SHP77 (cell line): ENCODE data around the gene CADM2.

Experiments
- DNase-seq, 2 experiments: peaks; one replicate each; lab custom pipeline; 2025; lab: John Stamatoyannopoulos, UW

The CADM2 gene

DNA sequence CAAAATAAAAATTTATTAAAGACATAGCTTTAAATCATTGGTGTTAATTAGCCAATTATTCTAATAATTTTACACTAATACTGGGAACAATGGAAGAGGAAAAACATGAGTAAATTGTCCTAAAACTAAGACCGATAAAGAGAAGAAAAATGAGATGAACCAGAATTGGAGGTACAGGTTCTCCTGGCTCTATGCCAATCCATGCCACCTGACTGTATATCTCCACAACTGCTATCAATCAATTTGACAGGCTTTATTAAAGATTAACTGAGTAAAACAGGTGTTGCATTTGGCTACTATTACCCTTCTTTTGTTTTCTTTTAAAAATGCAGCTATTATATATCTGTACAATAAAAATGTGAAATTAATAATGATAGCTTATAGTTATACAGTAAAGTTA is 850.0 kb downstream of the CADM2 start:
- peak; percentile 18 to 29 for DNase-seq

- DNase-seq = peak; percentile 23 to 44
These were observed 862.5 kb downstream of the CADM2 start for GRCh38 chr3:85821130-85821756.

DNA sequence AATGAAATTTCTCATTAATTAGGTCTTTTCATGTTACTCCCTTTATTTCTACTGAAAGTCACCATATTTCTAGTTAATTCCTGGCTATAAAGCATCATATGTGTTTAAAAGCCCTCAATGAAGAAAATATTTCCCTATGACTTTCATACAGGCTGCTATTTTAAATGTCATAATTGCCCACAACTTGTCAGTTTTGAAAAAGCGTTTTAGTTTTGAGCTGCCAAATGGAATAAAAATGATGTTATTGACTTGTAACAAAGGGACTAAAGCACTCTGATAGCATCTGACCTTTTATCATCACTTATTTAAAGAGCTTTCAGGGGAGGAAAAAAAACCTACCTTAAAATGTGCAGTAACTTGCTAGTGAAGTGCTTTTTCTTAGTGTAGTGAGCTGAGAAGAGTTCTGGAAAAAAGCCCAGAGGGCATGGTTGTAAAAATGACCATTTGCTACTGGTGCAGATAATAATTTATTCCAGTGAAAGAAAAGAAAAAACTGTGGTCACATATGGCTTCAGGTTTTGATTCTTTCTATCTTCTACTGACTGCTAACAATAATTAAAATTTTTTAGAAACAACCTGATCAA is 877.2 kb downstream of the CADM2 start:
- DNase-seq = no peak

- no peak for DNase-seq
These were observed 878.6 kb downstream of the CADM2 start for GRCh38 chr3:85837402-85837801.

- DNase-seq = peak in 1 of 2 experiments; percentile 19
These were observed 880.1 kb downstream of the CADM2 start for GRCh38 chr3:85838921-85839320.

DNA sequence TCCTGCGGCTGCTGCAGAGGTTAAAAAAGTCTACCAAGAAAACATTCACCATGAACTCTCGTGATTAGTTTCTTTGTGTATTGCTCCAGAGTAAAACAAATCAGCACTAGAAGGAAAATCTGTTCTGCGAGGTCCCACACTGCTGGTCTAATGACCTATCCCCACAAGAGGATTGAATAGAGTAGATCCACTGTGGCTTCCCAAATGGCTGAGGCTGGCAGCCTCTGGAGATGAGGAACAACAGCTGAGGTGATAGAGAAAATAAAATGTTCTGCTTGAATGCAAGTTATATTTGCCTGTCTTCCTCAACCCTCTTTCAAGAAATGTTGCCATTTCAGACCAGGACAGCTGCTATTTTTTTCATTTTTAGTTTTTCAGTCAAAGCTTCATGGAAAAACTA is 883.3 kb downstream of the CADM2 start:
- no peak for DNase-seq

- no peak for DNase-seq
These were observed 888.2 kb downstream of the CADM2 start for GRCh38 chr3:85846940-85847339.

DNA sequence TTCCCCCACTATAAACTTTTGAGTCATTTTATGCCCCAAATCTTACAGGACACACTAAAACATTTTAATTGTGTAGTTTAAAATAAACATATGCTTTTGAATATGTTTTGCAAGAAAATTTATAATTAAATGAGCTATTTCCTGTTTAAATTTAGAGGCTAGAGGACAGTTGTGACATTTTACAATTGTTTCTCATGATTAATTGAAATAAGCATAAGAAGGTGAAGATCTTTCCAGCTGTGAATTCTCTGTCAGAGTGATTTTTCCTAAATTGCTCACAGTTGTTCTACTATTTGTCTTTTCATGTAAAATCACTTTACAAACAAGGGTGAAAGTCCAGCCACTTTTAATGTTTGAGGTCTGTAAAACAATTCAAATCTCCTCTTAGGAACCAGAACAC is 892.3 kb downstream of the CADM2 start:
- no peak for DNase-seq

DNA sequence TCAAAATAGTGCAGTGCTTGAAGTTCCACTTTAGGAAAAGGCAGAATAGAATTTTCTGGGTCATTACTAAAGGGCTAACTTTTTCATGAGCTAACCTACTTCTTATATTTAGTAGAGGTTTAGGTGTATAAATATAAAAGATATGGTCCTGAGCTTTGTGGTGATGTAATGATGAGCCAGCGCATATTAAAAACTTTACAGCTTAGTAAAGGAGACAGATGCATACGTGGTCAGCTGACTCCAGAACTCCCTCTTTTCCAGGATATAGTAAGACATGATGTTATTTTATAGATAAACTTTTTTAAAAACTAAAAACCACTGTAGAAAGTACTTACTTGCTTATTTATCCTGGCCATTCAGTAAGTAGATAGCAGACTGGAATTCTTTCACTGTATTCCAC is 895.0 kb downstream of the CADM2 start:
- DNase-seq = no peak

- DNase-seq = no peak
These were observed 904.2 kb downstream of the CADM2 start for GRCh38 chr3:85862893-85863455.

- DNase-seq = no peak
These were observed 906.1 kb downstream of the CADM2 start for GRCh38 chr3:85864896-85865295.

DNA sequence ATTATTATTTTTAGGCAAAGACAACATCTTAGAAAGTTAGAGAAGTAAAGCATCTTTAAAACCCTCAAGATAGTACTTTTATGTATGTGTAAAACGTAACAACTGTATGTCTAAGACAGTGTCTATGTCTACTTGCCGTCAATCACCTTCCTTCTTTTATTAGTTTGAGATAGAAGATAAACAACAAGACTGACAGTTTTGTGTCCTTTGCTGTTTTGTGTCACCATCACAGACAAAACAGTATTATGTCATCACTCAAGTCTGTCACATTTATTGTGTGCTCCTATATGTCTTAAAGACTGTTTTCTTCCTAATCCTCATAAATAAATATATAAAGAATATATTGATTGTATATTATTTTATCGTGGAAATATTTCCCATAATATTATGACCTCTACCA is 908.3 kb downstream of the CADM2 start:
- no peak for DNase-seq

- DNase-seq = no peak
These were observed 916.8 kb downstream of the CADM2 start for GRCh38 chr3:85875589-85875988.

GRCh38 chr3:85877631-85878030 is 918.8 kb downstream of the CADM2 start:
- no peak for DNase-seq

DNA sequence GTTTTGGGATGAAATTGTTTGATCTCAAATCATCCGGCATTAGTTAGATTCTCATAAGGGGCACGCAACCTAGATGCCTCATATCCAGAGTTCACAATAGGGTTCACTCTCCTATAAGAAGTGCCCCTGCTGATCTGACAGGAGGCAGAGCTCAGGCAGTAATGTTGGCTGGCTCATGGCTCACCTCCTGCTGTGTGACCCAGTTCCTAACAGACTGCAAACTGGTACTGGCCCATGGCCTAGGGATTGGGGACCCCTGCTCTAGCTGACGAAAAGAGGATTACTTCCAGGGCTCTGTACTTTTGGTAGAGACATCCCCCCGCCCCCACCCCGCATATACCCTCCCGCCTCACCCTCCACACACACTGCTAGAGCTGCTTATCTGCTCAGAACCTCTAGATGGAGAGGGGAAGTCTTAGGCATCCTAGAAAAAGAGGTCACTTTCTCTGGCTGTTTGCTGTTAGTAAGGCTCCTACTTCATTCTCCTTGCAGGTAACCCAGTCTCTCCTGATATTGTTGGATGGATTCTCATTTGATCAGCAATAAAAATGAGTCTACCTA is 923.1 kb downstream of the CADM2 start:
- DNase-seq = no peak

DNA sequence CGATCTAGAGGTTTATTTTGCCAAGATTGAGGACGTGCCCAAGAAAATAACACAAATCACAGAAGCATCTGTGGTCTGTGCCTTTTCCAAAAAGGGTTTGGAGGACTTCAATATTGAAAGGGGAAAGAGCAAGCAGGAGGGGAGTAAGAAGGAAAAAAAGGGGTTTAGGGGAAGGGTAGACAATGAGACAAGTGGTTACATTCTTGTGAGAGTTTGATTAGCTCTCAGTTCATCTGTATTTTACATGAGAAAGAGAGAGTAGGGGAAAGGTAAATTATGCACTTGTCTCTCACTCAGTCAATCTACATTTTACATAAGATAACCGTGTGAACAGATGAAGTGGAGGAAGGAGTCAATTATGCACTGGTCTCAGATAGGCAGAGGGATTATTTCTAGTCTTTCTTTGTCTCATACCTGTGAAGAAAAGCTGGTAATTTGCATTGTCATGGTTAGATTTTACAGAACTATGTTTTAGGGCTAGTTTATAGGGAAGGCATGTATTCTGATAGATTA is 931.3 kb downstream of the CADM2 start:
- DNase-seq = no peak

GRCh38 chr3:85903434-85903833 is 944.6 kb downstream of the CADM2 start:
- DNase-seq = no peak

- no peak for DNase-seq
These were observed 954.2 kb downstream of the CADM2 start for GRCh38 chr3:85912980-85913379.

DNA sequence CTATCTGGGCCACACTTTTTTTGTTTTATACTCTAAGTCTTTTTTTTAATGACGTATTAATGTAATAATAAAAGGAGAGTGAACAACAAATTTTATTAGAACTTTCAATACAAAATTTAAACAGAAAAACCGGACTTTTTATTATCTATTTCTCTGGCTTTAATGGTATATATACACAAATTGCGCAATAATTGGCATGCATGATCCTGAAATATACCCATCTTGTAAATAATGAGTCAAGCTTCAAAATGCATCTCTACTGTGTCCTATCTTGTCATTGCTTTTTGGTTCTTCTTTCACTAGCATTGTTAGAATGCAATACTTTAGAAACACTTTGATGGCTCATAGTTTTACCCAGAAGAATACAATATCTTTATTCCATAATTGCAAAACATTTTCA is 963.6 kb downstream of the CADM2 start:
- no peak for DNase-seq

GRCh38 chr3:85930718-85931117 is 971.9 kb downstream of the CADM2 start:
- DNase-seq = no peak

DNA sequence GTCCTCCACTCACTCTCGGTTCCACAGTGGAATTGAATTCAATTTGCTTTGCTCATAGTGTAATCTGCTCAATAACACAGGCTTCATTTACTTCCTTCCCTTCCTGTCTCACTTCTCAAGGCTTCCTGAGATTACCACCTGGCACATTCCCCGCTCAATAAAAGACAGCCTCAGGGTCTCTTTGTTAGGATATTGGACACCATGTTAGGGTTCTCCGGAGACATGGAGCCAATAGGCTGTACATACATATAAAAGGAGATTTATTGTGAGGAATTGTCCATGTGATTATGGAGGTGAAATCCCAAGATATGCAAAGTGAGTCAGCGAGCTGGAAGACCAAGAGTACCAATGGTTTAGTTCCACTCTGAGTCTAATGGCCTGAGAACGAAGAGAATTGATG is 974.5 kb downstream of the CADM2 start:
- no peak for DNase-seq

GRCh38 chr3:85935171-85935570 is 976.4 kb downstream of the CADM2 start:
- DNase-seq = no peak

- peak; percentile 13 to 26 for DNase-seq
These were observed 980.3 kb downstream of the CADM2 start for GRCh38 chr3:85939074-85939482.
